NCI-H2227 treated with DMSO at 0.1 percent for 48 hours (cell line): ENCODE measurements around the gene NUP93.

ENCODE experiments used
- DNase-seq: peaks from one replicate; lab custom pipeline; 2025; lab: John Stamatoyannopoulos, UW

The NUP93 gene

DNA sequence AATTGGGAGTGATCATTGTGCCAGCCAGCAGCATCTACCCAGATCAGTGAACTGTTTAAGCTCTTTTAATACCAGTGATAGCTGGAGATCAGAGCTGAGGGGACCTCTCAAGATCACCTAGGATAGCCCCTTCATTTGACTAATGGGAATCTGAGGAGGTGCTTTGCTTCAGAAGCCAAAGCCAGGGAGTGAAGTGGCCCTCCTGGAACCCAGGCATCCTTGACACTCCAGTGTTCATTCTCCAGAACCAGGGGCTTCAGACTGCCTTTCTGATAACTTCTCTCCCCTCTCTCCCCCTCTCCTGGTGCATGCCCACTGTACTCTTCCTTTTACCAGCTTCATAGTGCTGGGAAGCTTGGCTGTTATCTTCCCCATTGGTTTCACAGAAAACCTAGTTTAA lies 87.1 kb downstream of the NUP93 start:
- DNase-seq, result no peak

DNA sequence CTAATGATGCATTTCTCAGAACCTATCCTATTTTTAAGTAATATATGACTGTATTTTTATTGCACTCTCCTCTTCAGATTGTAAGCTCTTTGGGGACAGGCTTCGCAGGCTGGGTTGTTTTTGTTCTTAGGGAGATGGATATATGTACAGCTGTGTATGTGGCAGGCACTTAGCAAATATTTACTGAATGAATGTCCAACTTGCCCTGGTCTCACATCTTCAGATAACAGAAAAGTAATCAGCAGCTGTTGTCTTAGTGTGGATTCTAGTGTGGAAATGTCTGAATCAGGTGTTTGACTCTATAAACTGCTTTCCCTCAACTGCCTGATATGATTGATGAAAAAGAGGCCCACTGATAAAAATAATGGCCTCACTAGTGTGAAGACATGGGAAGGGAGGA lies 88.0 kb downstream of the NUP93 start:
- DNase-seq, result no peak

DNA sequence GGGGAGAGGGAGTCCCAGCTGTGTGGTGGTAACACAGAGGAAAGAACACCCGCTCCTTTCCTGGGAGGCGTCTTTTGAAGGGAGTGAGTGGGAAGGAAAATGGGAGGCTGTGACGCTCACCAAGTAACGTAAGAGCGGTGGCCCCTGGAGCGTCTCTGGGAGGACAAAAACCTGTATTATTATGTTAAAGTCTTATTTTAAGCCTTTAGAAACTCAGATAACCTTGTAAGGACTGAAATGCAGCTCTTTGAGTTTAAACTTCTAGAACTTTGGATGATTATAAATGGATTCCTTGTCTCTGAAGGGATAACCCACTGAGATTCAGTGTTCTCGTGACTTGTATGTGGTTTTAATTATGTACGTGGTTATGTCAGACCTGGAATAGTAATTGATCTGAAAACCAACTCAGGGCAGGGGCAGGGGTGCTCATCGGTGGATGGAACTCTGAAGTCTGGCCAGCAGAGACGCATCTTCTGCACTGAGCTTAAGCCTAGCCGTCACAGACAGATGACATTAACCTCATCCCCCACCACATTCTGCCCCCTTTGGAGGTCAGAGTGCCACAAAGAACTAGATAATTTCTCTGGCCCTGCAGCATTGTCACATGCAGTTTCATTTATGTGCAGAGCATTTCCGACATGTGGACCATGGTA lies 93.3 kb downstream of the NUP93 start:
- no peak for DNase-seq

DNA sequence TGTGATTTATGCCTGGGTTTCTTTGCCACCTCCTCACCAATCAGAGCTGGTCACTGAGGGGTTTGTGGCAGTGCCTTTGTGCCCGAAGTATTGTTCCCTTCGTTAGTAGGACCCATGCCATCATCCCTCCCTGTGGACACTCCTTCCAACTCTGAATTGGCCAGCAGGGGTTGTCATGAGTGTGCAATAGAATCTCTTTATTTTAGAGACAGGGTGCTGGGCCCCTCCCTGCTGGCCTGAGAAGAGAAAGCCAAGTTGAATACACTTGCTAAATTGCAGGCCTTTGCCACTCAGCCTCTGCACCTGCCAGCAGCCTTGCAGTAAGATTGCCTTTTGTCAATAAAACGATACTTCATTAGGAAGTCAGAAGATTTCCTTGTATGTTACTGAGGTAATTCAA lies 94.4 kb downstream of the NUP93 start:
- DNase-seq, result peak; percentile 18

DNA sequence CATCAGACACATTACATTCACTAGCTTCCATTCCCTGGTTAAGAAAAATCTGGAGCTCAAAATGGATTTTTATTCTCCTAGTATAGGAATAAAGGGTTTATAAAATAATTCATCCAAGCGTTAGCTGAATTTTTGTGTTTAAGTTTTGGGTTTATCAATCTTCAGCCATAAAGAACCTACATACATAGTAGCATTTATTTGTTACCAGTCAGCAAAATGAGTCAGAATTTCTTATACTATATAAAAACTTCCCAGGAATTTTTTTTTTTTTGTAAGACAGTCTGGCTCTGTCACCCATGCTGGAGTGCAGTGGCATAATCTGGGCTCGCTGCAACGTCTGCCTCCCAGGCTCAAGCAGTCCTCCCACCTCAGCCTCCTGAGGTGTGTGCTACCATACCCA lies 94.9 kb downstream of the NUP93 start:
- no peak for DNase-seq

DNA sequence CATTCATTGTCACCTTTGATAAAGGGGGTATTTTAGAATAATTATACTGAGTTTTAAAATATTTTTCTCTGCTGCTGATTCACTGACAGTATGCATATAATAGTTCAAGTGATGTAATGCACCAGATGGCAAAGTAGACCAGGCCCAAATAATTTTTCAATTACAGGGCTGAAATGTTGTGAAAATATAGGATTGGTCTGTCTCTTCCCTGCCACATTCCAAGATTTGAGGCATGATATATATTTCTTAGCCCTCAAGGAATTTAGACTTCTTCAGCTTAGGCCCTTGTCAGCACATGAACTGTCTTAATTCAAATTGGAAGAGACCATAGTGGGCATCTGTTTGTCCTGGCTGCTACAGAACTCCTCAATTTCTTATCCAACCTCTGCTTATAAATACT lies 95.9 kb downstream of the NUP93 start:
- DNase-seq, result no peak

DNA sequence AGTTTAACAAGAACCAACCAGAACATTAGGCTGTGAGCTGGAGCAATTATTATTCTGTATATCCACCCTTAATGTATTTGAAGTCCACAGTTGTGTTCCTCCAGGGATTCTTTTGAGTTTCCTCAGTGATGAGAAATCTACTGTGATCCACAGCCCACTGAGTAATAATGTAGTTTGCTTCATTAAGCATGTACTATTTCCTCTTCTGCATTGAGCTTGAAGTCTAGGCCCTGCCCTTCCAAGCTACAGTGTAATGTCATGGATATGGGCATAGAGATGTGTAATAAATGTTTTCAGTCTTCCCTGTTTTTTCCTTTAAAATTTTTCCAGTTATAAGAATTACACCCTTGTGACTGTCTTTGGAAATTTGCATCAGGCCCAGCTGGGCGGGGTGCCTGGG lies 98.7 kb downstream of the NUP93 start:
- no peak for DNase-seq

DNA sequence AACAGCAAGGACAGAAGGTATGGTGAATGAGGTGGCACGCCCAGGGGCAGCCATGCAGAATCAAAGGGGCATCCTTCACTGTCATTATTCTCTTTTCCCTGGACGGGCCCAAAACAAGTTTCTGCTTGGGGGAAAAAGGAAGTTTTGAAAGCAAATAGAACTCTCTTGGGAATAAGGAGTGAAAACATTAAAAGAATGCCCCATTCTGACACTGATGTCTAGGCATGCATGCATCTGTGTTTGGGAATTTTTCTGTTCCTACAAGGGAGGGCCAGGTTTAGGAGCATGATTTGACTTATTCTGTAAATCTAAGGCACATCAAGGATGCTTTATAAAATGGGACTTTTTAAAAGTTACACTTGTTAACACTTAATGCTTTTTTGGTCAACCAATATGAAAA lies 100.7 kb downstream of the NUP93 start:
- no peak for DNase-seq

DNA sequence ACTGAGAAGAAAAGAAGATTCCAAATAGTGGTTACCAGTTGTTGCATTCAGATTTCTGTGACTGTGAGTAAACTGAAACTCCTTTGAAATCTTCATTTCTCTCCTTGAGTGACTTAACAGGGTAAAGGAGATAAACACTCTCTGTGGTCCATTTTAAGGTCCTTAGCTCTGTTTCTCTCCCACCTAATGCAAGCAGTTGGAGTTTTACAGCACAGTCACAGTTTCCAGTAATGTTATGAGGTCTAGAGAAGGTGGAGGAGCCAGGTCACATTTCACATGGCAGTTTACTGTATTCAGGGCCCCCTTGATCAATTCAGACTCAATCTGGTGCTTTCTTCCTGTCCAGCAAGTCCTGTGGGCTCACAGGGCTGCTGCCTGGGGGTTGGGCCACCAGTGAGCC lies 102.8 kb downstream of the NUP93 start:
- no peak for DNase-seq

DNA sequence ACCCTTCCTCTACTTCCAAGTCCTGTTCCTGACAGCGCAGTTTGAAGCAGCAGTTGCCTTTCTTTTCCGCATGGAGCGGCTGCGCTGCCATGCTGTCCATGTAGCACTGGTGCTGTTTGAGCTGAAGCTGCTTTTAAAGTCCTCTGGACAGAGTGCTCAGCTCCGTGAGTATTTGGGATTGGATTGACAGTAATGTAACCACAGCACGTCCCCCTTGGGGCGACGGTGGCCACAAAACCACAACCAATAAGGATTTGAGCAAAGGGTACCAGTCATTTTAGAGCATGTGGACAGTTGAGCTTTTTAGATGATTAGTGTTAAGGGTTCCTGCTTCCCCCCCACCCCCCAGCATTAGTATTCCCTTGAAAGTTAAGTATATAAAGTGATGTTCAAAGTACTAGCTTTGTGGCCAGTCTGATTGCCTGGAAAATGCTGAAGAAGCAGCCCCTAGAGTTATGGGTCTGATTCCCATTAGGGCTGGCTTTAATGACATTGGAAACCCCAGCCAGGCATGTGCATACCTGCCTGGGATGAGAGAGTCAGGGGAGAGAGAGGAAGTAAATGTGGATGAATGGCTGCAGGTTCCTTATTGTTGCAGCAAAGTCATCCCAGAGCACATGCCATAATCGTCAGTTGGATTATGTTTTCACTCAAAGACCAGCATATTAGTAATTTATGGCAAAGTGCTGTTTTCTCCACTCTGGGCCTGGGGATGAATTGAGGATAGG lies 103.5 kb downstream of the NUP93 start:
- no peak for DNase-seq

DNA sequence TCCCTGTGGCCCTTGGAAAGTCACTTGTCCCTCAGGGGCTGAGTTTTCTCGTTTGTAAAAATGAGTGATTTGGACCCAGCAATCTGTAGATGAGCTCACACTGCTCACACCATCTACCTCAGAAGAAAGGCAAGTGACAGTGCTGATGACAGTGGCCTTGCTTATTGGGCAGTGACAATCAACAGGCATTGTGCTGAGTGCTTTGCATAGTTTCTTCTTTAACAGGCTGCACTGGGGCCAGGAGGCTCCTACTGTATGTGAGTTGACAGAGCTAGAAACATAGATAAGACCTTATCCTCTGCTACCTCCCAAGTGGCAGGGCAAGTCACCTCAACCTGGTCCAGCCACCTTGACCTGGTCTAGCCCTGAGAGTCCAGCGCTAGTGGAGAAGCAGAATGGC lies 105.4 kb downstream of the NUP93 start:
- no peak for DNase-seq

DNA sequence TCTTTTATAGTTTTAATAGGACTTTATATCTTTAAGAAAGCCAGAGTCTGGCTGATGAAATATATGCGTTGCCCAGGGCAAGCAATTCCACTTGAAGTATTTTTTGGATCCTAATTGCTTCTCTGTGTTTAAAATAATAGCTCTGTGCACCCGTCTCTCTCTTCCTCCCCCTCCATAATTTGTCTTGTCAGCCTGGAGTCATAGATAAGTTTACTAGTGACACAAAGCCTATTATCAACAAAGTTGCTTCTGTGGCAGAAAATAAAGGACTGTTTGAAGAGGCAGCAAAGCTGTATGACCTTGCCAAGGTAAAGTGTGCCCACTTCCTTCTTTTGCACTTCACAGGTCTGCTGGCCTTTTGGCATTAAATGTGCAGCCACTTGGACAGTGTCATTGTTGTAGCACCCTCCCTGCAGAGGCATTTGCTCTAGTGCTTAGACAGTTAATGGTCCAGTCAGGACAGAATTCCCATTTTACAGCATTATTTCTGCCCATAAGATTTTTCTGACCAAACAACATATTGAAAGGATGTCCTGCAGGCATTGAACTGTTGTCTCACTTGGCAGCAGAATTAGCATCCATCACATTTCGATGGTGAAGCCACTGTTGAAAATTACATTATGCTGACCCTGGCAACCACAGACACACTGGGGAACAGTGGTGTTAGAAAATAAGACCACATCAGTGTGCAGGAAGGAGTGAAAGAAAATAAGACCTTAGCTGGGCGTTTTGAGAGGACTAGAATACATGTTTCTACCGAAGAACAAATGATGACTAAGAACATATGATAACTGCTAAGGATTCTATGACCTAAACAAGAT lies 106.7 kb downstream of the NUP93 start:
- DNase-seq, result peak; percentile 28

DNA sequence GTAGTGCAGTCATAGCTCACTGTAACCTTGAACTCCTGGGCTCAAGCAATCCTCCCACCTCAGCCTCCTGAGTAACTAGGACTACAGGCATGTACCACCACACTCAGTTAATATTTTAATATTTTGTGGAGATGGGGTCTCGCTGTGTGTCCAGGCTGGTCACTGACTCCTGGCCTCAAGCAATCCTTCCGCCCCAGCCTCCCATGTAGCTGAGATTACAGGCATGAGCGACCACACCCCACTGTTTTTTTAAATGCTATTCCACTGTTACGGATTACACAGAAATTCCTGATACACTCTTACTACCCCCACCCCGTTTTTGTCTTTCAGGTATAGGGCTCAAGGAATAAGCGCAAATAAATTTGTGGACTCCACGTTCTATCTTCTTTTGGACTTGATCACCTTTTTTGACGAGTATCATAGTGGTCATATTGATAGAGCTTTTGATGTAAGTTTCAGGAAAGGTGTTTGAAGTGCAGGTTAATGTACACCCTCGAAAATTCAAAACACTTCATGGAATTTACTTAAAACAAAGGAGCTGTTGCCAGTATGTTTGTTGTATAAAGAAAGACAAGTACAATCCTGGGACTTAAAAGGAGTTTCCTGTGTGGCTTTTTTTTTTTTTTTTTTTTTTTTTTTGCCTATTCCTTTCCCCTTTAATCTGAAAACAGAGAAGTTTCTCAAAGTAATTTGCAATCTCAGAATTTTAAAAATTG lies 108.9 kb downstream of the NUP93 start:
- no peak for DNase-seq

DNA sequence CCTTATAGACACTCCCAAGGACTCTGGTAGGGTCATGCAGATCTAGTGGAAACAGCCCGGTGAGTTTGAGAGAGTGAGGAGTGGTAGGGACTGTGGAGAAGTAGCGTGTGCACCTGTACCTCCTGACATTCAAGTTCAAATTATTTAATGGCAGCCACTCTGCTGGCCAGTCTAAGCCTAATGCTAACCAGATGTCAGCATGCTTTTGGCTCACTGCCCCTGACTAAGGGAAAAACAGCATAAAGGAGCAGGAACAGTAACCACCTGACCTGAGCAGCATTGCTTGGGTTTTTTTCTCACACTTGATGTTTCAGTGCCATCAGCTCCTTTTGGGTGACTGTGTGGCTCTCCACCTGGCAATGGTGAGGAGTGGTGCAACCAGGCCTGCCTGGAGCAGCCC lies 111.3 kb downstream of the NUP93 start:
- no peak for DNase-seq

DNA sequence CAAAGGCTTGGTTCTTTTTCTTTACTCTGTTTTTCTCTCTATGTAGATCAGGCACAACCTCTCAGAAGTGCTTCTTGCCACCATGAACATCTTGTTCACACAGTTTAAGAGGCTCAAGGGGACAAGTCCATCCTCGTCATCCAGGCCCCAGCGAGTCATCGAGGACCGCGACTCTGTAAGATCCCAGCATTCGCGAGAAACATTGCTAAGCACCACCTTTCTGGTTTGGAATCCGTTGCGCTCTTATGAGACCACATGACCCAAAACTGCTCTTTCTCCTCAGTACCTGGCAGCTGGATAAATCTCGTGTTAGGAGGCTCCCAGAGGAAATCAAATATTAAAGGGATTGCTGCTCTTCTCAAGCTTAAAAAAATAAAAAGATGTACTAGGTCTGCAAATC lies 111.7 kb downstream of the NUP93 start:
- no peak for DNase-seq

DNA sequence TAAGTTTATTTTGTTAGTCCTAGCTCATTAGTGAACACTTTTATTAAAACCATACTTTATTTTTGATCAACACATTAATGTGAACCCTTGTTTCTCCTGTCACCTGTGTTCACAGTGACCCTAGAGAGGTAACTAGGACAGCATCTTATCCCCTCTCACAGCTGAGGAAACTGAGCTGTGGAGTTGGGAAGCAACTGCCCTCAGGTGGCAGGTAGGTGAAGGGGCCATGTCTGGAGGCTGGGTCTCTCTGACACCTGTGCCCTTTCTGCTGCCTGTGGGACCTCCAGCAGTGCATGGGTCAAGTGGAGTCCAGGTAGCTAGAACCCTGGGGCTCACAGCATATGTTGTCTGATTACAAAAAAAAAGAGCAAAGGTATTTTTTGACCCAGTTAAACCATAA lies 112.2 kb downstream of the NUP93 start:
- DNase-seq, result no peak

DNA sequence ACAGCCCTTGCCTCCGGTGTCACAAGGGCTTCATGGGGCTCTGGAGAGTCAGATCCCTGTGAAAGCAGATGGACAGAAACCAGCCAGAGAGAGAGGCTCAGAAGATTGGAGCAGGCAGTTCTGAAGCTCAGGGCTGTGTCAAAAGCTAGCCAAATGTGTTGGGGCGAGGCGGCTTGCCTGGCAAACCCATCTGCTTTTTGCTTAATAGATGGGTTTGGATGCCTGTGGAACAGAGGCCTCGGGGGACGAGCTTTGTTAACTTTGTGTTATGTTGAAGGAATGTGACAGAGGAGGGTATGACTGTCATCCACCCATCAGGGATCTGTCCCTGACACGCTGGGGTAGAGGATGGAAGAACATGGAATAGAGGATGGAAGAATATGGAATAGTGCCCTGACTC lies 114.1 kb downstream of the NUP93 start:
- no peak for DNase-seq

DNA sequence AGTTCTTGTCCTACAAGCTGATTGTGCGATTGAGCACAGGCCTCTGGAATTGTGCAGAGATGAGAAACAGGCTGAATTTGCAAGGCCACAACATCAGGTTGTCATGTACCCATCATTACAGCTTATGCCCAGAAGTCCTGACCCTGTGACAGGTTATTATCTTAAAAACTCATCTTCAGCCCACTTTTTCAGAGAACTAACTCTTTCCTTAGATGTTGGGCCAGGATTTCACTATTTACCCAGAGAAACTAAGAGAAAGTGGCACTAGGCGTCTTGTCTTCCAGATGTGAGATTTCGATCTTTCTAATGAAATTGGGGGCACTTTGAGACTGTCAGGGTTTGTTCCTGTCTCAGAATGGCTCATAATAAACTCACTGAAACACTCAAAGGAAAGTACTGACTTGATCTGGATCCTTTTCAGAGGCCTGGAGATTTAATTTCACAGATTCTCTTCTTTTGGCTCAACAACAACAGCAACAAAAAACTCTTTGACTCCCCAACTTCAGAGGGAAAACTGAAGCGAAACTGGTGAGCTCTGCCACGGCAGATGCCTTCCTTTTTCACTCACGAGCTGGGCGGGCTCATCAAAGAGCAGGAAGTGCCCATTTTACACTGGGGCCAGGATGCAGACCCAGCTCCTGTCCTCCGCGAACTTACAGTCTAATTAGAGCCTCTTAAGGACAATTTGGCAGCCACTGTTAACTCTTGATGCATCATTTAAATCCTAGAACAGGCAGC lies 117.4 kb downstream of the NUP93 start:
- DNase-seq, result no peak

DNA sequence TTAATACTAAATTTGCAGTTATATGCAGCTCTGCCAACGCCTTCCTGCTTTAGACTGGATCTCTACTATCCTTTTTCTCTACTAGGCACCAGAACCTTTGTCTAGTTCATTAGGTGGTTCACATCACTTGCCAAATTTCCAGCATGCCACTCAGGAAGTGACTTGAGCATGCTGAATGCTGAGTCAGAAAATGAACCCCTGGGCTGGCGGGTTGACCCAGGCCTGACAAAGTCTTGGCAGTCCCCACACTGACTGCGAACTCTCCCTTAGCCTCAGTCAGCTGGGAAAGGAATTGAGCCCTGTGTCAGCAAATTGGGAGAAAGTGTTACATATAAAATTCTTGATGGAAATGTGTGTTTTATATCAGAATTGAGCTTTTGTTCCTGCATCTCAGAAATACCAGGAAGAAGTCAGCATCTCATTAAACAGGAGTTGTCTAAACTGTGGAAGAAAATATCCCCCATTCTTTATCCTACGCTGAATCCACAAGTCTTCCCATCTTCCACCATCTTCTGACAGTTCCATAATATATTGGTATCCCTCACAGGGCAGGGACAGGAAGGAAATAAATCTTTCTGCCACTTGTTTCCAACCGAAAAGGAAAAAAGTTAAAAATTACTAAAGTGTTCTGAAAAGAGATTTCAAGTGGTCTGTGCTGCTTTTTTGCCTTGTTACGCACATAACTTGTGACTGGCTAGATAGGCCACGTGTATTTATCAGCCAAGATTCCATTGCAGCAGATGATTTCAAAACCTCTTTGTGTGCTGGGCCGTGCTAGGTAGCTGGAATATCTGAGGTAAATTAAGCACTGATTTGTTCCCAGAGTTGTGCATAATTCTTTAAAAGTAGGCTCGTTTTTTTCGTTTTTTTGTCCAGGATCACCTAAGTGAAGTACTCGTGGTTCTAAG lies 118.4 kb downstream of the NUP93 start:
- no peak for DNase-seq

DNA sequence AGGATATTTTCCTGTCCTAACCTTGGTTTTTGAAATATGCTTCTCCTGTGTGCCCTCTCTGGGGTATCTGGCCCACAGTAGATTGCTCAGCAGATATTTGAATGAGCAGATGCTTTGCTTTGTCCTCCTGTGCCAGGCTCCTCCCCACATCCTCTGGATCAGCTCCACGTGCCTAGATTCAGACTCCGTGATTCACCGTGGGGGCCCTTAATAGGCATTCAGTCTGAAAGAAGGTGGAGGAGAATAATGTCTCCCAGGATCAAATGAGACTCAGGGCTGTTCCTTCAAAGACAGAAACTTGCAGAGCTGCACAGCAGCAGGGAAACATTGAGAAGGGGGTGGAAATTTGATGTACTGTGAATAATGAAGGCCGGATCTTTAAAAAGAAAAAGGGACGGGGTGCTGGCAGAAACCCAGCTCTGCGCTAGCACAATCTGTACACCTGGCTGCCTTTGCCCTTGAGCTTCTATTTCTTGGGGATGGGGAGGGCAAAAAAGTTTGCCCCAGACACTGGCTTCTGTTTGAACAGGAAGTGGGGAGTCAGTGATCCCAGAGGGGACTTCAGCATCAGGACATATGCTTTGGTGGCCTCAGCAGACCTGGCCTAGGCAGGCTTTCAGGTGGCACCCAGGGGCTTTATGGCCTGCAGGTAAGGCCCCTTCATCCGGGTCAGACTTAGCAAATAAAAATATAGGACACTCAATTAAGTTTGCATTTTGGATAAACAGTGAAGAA lies 119.2 kb downstream of the NUP93 start:
- no peak for DNase-seq
